HEK293T (cell line): ENCODE data around the gene ALPL.

ENCODE experiments used
- ARNT ChIP-seq: fragments of 450-650 bp; IDR thresholded peaks from 2 replicates; pipeline ENCODE4 v1.6.1; 2017; ENCODE audit warnings: mild to moderate bottlenecking
- BHLHE40 ChIP-seq: fragments of 450-650 bp; IDR thresholded peaks from 2 replicates; pipeline ENCODE4 v1.6.1; 2016; ENCODE audit warnings: mild to moderate bottlenecking, moderate library complexity, borderline replicate concordance
- CTBP1 ChIP-seq: fragments of 450-650 bp; IDR thresholded peaks from 2 replicates; pipeline ENCODE4 v1.6.1; 2016; ENCODE audit warnings: borderline replicate concordance
- FOXA1 ChIP-seq: fragments of 450-650 bp; IDR thresholded peaks from 2 replicates; pipeline ENCODE4 v1.6.1; 2016; ENCODE audit warnings: mild to moderate bottlenecking
- FOXM1 ChIP-seq: fragments of 450-650 bp; IDR thresholded peaks from 2 replicates; pipeline ENCODE4 v1.6.1; 2017; ENCODE audit warnings: mild to moderate bottlenecking, borderline replicate concordance
- HDGF ChIP-seq: fragments of 450-650 bp; IDR thresholded peaks from 2 replicates; pipeline ENCODE4 v1.6.1; 2017; ENCODE audit warnings: antibody characterized with exemption, borderline replicate concordance
- SUZ12 ChIP-seq: fragments of 450-650 bp; IDR thresholded peaks from 2 replicates; pipeline ENCODE4 v1.6.1; 2016; ENCODE audit warnings: mild to moderate bottlenecking
- TARDBP ChIP-seq: fragments of 450-650 bp; IDR thresholded peaks from 2 replicates; pipeline ENCODE4 v1.6.1; 2016
- ZNF384 ChIP-seq: fragments of 450-650 bp; IDR thresholded peaks from 2 replicates; pipeline ENCODE4 v1.6.1; 2016

GRCh38 chr1:21626921-21627339, 117.7 kb downstream of the ALPL start:
- TF ChIP-seq SUZ12: no peak
- TF ChIP-seq FOXA1: no peak
- no peak for TF ChIP-seq BHLHE40
- TF ChIP-seq ARNT: no peak
- no peak for TF ChIP-seq TARDBP
- TF ChIP-seq HDGF: no peak
- TF ChIP-seq CTBP1: no peak
- no peak for TF ChIP-seq FOXM1
- TF ChIP-seq ZNF384: no peak
